ENCODE measurements around the gene AOAH.
"Not testable (repeated sequence)": the region's sequence is repeated elsewhere in the genome, so short reads cannot be mapped to it uniquely, and the experiment has no call there.

AOAH gene

DNA sequence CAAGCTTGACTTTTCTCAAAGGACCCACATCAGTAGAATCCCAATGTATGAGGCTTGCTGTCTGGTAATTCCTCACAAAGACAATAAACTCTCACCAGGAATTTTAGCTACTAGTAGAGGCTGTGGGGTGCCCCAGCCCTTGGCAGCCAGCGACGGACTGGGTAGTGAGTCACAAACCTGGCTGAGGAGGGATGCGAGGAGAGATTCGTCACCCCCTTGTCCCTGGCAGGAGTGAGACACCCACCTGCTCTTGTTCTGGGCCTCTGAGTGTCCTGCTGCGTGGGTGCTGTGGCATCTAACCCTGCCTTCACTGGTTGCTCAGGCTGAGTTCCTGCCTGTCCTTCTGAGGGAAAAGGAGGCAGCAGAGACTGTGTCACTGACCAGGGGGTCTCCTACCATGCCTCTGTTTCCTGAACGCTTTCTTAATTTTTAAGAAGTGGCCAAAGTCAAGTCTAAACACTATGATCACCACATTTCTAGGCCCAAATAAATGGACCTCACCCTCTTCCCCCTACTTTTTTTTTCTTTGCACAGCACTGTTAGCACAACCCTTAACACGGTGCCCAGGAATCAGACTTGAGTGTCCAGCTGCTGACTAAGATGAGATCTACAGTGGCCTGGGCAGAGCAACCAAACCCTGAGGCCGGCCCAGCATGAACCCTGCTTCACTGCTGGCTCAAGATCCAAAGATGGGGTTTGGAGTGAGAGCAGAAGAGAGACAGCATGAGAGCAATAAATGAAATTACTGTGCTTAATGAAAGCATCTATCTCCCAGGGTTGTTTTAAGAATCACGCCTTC lies 188.2 kb downstream of the AOAH start:
- no peak for DNase-seq

DNA sequence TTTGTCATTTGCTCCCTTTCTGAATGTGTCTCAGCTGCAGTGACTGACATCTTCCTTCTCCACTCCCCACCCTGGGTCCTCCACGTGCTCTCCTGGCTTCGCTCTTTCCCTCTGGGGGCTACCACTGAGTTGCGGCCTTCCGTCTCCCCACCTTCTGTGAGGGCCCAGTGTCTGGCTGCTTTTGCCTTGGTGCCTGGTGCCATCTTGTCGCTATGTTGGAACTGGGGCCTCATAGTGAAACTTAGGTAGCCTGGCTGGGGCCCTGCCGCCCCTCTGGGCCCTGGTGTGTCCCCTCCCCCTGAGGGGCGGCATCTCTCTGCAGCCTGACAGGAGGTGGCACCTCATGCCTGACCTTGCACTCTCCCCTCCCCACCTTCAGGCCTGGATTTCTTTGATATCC lies 190.6 kb downstream of the AOAH start:
- no peak for DNase-seq

DNA sequence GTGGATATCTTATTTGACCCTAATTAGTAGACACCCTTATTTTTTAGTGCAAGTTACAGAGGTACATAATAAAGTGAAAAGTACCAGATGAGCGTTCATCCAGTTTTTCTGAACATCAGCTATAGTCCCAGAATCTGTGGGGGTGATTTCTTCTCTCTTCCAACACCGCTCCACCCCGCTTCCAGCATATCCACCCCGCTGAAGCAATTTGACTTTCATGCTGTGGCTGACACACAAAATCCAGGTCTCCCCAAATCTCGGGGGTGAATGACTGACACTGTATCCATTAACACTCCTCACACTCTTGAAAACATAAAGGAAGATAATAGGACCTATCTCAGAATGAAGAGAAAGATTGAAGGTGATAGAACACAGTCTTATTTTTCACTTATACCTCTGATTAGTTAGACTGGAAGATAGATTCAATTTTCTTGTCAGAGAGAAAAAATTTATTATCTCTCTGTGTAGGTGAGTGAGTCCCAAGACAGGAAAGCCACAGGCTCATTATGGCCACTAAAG lies 191.3 kb downstream of the AOAH start:
- DNase-seq = no peak

DNA sequence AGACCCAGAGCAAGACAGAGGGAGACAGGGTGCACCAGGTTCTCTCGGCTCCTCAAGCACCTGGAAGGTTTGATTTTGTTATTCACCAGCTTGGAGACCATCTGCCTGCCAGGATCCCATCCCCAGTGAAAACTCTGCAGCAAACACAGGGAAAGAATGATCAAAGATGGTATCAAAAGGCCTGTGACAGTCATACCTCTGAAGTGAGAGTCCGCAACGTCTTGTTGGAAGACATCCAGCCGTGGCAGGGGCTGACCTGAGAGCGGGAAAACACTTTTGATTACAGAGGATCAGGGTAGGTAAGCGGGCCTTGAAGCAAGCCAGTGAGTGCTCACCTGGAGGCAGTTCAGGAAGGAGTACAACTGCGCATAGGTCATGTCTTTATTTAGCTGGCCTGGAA lies 192.3 kb downstream of the AOAH start:
- no peak for DNase-seq

DNA sequence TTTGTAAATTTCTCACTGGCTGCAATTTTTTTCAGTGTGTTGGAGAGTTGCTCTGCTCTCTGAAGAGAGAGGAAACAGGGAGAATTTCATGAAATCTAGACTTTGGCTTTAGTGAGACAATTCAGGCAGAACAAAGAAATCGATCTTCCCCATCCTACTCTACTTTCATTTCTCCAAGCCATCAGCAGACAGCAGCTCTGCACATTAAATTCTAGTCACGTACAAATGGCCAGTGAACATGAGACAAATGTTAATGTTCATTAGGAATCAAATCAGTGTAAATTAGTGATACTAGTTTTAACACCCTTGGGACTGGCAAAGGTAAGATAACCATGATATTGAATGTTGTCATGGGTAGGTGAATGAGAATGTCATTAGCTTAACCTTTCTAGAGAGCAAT lies 193.8 kb downstream of the AOAH start:
- no peak for DNase-seq

DNA sequence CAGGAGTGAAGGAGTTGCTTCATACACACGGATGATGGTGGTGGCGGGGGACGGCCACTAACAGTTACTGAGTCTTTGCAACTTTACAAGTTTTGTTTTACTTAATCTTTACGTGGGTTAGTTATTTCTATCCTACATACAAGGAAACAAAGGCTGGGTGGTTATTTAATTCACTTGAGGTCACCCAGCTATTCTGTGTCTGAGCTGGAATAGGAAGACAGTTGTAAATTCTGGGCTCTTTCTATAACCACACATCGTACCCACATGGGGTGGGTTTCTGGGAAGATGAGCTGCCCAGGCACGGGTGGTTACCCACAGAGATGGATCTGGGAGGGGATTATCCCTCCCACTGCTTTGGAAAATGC lies 196.8 kb downstream of the AOAH start:
- no peak for DNase-seq

DNA sequence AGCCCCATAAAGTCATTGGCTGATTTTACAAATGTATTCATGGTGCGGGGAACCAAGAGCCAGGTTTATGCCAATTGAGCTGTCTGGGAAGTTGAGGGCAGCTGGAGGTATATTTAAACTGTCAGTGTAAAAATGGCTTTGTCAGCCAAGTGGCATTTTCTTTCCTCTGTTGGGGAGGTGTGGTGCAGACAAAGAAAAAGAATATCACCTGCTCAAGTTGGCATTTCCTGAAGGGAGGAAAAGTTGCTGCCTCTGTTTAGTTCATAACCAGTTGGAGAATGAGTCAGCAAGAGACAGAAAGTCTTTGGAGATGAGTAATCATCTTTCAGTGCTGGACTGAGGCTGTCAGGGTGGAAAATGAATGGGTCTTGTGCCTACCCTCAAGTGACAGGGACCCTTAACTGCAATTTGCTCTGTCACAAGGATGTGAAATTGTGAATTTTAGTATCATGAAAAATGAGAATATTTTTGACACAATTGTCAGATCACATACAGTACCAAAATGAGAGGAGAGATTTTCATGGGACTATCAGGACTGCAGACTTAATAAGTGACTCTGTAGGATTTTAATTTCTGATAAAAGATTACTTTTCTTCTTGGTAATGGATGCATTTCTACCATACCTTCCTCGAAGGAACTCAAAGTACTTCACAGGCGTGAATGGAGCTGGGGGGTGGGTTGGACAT lies 197.3 kb downstream of the AOAH start:
- DNase-seq = no peak

DNA sequence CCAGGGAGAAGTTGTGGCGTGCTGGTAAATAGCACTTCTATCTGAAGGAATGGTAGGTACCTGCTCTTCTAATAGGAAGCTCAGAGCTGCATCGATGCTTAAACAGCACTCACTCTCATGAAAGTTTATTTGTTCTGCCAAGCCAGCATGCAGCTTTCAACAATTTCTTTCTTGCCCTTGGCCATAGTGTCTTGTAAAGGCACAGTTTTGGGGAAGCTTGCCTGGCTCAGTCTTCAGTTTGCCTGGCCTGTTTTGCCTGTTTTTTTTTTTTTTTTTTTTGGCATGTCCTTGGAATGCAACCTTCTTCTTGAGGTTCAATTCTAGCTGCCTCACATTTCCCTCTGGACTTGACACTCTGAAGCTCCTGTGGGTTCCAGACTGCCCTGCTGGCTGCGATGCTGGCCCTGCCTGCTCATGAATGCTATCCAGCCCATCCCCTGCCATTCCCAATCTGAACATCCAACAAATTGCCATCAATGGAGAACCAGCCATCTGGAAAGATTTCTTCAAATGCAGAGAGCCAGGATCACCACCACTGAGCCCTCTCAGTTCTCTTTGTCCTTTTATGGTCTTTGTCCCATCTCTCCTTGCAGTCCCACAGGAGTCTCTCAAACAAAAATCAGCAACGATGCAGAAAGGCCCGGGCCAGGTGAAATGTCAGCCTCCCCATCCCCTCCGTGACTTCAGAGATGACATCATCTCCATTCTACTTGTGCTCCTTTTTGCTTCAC lies 200.8 kb downstream of the AOAH start:
- no peak for DNase-seq

DNA sequence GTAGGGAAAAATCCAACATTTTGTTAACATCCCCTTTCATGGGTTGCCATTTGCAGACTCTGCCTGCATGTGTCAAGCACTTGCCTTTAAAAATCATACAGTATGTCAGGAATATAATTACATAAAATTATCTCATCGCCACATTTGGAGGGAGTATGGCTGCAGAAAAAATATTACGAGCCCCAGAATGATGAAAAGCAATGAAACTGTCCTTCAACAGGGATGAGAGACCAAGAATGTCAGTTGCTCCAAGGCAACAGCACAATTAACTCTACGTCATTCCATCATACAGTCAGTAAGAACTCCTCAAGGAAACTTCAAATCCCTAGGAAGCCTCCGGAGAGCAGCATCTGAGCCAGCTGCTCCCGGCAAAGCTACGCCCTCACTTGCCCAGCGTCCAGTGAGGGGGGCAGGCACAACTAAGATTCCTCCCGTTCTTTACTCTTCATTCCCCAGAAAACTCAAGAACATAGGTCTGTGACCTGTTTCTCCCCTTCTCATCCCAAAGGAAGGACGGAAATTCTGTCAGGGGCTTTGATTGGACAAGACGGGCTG lies 201.8 kb downstream of the AOAH start:
- no peak for DNase-seq

DNA sequence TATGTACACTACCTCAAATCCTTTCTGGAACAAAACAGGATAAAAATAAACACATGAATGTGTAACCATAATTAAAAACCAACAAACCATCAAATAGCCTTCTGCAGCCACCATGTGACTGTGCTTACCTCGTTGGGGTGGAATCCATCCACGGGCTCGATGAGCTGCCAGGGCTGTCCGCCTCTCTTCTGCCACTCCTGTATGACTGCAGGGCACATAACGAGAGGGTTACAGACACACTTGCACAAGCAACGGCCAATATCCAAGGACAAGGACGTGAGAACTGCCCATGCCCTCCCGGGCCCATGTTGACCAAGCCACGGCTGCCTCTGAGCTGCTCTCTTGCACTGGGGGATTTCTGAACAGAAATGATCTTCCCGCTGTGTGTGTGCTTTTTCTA lies 202.4 kb downstream of the AOAH start:
- DNase-seq = no peak

DNA sequence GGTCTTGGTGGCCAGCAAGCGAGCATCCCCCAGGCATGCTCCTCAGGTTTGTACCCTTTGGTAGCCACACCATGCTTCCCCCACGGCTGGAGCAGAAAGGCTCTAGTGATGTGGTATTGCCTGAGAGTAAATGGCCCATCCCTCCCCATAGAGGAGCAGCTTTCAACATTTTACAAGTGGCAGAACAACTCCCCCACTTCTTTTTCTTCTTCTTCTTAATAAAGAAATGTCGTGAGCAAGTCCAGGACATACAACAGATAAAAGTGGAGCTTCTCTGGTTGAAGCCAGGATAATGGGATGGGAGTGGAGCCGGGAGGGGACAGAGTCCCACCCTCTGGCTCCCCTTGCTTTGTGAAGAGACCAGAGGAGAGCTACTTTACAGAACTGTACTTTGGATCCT lies 203.2 kb downstream of the AOAH start:
- DNase-seq = no peak

DNA sequence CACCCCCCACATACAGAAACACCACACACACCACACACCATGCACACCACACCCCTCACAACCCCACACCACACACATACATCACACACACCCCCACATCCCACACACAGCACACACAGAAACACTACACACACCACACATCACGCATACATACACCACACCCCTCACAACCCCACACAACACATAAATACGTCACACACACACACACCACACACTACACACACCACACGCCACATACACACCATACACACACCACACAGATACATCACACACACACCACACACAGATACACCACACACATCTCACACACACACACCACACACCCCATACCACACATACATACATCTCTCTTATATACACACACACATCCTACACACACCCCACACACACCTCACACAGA lies 208.4 kb downstream of the AOAH start:
- no peak for DNase-seq

DNA sequence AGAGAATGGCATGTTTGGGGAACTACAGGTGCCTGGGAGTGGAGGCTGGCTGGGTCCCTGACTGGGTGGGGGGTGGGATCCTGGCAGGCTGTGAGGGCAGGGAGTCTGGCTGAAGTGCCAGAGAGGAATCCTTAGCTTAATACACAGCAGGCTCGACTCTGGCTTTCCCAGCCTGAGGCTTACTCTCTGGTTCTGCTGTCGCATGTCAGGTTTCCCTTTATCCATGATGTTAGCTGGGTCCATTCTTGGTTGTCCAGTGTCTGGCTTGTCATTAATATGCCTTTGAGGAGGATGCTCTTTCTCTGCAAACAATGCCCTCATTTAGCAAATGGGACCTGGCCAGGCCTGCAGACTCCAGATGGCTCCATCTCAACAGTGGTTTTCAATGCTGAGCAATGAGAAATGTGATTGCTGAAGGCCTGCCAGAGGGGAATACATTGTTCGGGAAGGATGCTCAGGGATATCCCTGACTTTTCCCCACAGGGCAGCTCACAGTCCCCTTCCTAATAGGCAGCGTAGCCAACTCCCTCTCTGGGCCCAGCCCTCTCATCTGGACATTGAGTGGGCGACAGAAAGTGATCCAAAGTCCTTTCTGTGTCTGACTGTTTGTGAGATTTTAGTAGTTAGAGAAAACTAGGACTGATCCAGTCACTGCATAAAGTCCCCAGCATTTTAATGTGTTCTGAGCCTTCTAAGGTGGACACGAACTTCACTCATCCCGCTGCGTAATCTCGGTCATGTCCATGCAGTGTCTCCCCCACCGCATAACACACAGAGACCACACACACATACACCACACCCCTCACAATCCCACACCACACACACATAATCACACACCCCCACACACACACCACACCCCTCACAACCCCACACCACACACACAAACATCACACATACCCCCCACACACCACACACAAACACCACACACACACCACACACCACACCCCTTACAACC lies 209.7 kb downstream of the AOAH start:
- DNase-seq = no peak

DNA sequence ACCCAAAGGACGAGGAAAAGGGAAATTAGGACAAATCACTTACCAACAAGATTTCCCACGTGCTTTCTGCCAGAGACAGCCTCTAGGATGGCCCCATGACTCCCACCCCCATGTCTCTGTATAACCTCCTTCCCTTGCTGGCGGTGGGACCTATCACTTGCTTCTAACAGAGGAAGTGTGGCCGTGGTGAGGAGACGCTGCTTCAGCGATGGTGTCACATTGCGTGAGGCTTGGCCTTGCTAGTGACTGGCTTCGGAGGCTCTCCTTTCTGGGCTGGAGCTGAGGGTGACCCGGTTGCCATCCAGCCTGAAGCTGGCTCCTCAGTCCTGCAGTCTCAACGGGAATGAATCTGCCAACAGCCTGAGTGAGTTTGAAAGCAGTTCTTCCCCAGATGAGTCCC lies 210.9 kb downstream of the AOAH start:
- DNase-seq = no peak

DNA sequence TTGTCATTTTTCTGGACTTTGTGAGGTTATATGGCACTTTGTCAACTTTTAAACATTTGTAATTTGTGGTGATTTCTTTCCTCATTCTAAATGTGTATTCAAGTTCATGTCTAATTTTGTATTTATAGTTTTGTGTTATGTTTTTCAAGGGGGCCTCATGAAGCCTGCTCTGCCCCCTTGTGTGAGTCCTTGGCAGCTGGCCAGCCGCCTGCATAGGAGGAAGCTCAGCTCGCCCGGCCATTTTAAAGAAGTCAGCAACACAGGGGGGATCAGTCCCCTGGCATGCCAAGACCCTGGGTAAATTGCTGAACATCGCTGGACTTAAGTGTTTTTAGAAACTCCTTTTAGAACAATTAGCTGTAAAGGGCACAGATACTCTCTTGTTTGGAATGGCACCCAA lies 211.7 kb downstream of the AOAH start:
- DNase-seq = no peak

DNA sequence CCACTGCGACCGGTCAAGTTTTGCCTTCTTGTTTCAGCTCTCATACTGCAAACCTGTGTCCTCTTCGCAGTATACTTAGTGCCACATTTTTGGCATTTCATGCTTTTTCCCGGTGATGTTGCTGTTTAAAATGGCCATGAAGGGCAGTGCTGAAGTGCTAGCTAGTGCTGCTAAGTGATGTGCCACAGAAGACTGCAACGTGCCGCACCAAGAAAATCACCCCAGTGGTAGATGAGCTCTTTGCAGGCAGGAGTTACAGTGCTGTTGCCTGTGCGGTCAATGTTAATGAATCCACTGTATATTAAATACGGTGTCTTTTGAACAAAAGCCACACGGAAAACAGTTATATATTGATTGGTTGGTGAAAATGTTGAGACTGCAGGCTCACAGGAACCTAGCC lies 214.3 kb downstream of the AOAH start:
- no peak for DNase-seq

DNA sequence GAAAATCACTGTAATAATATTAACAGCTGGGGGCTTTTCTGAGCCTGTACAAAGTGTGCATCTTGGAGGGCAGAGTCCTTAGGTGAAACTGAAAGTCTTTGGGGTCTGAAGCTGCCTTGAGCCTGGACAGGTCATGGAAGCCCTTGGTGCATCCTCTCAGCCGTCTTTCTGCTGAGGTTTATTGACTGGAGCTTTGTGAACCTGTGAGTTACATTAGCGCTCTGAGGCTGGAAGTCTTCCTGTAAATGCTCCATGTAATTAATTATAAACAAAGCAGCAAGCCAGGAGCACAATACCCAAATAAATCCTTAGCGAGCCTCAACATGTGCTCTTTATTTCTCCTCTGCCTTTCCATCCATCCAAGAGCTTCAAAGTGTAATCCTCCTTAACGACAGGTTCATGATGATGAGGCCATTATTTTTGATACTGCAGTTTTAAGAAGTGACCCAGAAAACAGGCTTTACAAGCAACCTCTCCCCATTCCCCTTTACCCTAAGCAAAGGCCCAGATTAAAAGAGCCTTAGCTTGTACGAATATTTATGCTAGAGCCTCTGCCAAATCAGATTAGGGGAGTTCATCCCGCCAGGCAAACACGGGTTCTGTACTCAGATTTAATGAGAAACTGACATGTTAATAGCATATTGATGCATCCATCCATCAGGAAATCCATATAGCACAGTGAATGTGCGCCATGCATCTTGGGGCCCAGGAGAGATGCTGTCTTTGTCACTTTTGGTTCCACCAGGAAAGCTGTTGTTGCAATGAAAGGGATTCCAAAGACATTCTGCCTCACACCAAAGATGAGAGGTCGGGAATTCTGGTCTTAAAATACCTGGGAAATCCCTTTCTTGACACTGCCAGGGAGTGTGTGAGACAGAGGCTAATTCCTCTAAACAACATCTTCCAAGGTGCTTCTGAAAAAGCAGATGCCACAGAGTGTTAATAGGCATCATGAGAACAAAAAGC lies 216.5 kb downstream of the AOAH start:
- no peak for DNase-seq

DNA sequence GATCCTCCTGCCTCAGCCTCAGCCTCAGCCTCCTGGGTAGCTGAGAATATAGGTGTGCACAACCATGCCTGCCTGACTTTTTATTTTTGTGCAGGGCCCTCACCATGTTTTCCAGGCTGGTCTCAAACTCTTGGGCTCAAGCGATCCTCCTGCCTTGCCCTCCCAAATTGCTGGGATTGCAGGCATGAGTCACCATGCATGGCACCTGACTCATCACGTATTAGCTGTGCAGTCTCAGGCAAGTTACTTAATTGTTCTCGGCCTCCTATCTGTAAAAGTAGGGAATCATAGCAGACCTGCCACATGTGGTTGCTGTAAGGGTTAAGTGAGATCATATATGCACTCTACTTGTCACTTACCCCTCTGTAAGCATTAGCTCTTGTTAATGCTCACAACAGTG lies 217.5 kb downstream of the AOAH start:
- no peak for DNase-seq

DNA sequence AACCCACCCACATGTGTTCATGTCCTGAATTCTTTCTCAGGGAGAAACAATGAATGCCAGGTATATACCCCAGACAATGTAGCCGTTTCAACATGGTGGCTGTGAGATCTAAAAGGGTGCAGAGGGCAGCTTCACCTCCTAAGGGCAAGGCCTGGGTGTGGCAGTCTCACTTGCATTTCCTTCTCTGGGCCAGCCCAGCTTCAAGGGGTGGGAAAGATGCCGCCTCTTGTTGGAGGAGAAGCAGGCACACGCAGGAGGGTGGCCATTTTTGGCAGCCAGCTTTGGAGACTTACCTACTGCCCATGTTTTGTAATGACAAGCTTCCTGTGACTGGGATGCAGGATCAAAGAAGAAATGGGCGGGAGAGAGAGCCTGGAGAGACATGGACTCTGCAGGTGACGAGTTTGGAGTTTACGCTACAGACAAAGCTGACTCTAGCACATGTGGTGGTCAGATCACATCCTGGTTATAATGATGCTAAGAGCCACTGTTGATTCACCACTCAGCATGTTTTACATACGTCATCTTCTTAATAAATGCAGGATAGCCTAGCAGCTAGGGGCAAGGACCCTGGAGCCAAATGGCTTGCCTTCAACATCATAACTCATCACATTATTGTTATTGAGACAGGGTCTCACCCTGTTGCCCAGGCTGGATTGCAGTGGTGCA lies 218.0 kb downstream of the AOAH start:
- DNase-seq = no peak

DNA sequence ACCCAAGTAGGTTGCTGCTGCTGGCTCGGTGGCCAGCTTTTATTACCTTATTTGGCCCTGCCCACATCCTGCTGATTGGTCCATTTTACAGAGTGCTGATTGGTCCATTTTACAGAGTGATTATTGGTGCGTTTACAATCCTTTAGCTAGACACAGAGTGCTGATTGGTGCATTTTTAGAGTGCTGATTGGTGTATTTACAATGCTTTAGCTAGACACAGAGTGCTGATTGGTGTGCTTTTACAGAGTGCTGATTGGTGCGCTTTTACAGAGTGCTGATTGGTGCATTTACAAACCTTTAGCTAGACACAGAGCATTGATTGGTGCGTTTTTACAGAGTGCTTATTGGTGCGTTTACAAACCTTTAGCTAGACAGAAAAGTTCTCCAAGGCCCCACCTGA lies 219.7 kb downstream of the AOAH start:
- not testable (repeated sequence) for DNase-seq

Data from central memory CD4-positive, alpha-beta T cell (primary cell).